ENCODE data around the gene COL27A1.

COL27A1 gene

GRCh38 chr9:114225561-114226212, 70.3 kb downstream of the COL27A1 start:
- H3K4me3 ChIP-seq (ENCODE audit: low read depth, low read length) = no peak overlapping the region
- ChIA-PET POLR2A (interaction anchor here (0.6 kb wide), 1 partner anchor 14 kb away, joined by 3 read pairs; no protein-coding TSS in a partner anchor), CTCF (interaction anchor here (0.9 to 2.7 kb wide), 6 partner anchors 8 to 72 kb away, joined by 3 to 10 read pairs (median 3); partner anchors contain the start of gene COL27A1)
- TF ChIP-seq CTCF (IDR thresholded peaks at IDR 0.05; ENCODE audit: insufficient read depth, low read length, missing control alignments) = no peak
- no peak for DNase-seq (ENCODE audit: low read depth, low spot score)

- no peak for TF ChIP-seq CTCF (IDR thresholded peaks at IDR 0.05; ENCODE audit: insufficient read depth, low read length, missing control alignments)
- no peak for DNase-seq (ENCODE audit: low read depth, low spot score)
- ChIA-PET CTCF (interaction anchor here (0.6 to 2.7 kb wide), 8 partner anchors 8 to 120 kb away, joined by 3 to 10 read pairs (median 3); partner anchors contain the start of gene COL27A1), POLR2A (no interaction called here)
- H3K4me3 ChIP-seq (ENCODE audit: low read depth, low read length) = no peak overlapping the region
Measured at GRCh38 chr9:114226246-114227055, 71.1 kb downstream of the COL27A1 start.

- POLR2A ChIA-PET = no interaction called here
- TF ChIP-seq CTCF (IDR thresholded peaks at IDR 0.05; ENCODE audit: insufficient read depth, low read length, missing control alignments) = no peak
- H3K4me3 ChIP-seq (ENCODE audit: low read depth, low read length) = no peak overlapping the region
- CTCF ChIA-PET = interaction anchor here (0.6 to 1.8 kb wide), 4 partner anchors 8 to 121 kb away, joined by 3 to 5 read pairs (median 3); partner anchors contain the start of gene COL27A1
- no peak for DNase-seq (ENCODE audit: low read depth, low spot score)
Measured at GRCh38 chr9:114227288-114228015, 72.1 kb downstream of the COL27A1 start.

GRCh38 chr9:114228016-114228808, 72.9 kb downstream of the COL27A1 start:
- ChIA-PET POLR2A (no interaction called here), CTCF (interaction anchor here (0.9 to 1.8 kb wide), 3 partner anchors 8 to 121 kb away, joined by 3 to 5 read pairs (median 3); partner anchors contain the start of gene COL27A1)
- DNase-seq (ENCODE audit: low read depth, low spot score) = no peak
- no peak for TF ChIP-seq CTCF (IDR thresholded peaks at IDR 0.05; ENCODE audit: insufficient read depth, low read length, missing control alignments)
- no peak overlapping the region for H3K4me3 ChIP-seq (ENCODE audit: low read depth, low read length)

- no peak for DNase-seq (ENCODE audit: low read depth, low spot score)
- CTCF ChIA-PET = no interaction called here
- POLR2A ChIA-PET = no interaction called here
- no peak for TF ChIP-seq CTCF (IDR thresholded peaks at IDR 0.05; ENCODE audit: insufficient read depth, low read length, missing control alignments)
- H3K4me3 ChIP-seq (ENCODE audit: low read depth, low read length) = no peak overlapping the region
Measured at GRCh38 chr9:114229295-114229694, 74.0 kb downstream of the COL27A1 start.
